SJCRH30 (cell line): ENCODE results near the gene NRM. TPM values are rescaled to one million over a fixed set of nuclear protein-coding genes. Genes with fewer than 3 reads are reported as not detected.
"Not testable (repeated sequence)": the region's sequence is repeated elsewhere in the genome, so short reads cannot be mapped to it uniquely, and the experiment has no call there.

ENCODE experiments used
- DNase-seq, 2 experiments: peaks; one replicate each; pipeline ENCODE4 v3.0.0-alpha.2; 2015 to 2020
- H3K27ac ChIP-seq: fragments of 250-450 bp; sonication (Bioruptor Pico); 2 replicates; pipeline ENCODE4 v1.5.1; 2020; ENCODE audit warnings: mild to moderate bottlenecking, moderate library complexity
- H3K27me3 ChIP-seq: fragments of 250-450 bp; sonication (Bioruptor Pico); 2 replicates; pipeline ENCODE4 v1.5.1; 2020; ENCODE audit warnings: mild to moderate bottlenecking, moderate library complexity
- H3K36me3 ChIP-seq: fragments of 250-450 bp; sonication (Bioruptor Pico); 2 replicates; pipeline ENCODE4 v1.5.1; 2020; ENCODE audit warnings: mild to moderate bottlenecking, moderate library complexity
- H3K4me1 ChIP-seq: fragments of 250-450 bp; sonication (Bioruptor Pico); 2 replicates; pipeline ENCODE4 v1.5.1; 2020; ENCODE audit warnings: mild to moderate bottlenecking, moderate library complexity
- H3K4me3 ChIP-seq: fragments of 250-450 bp; sonication (Bioruptor Pico); 2 replicates; pipeline ENCODE4 v1.5.1; 2020; ENCODE audit warnings: mild to moderate bottlenecking, moderate library complexity
- H3K9me3 ChIP-seq: fragments of 250-450 bp; sonication (Bioruptor Pico); replicated peaks from 2 replicates; pipeline ENCODE4 v1.5.1; 2020; ENCODE audit warnings: mild to moderate bottlenecking, moderate library complexity
- total RNA-seq: library from RNA; depleted of rRNA; stranded (reverse); fragments of >200 nt; shearing (Covaris generic); gene quantifications from 2 replicates; pipeline ENCODE4 v1.2.3, GENCODE V29; 2014; rRNA removed

Gene NRM
- total RNA-seq: 25.0 and 29.6 TPM in 2 replicates

GRCh38 chr6:30690403-30691207 lies at the start of gene NRM:
NRM (minus strand) TSS chr6:30690984; CDS start chr6:30690974, 10 bp downstream.
- DNase-seq: peak; percentile 93 to 94
- H3K27me3 ChIP-seq: no peaks in the 10 kb centered on the region
- peaks cover 16% of the 10 kb centered on the region; the same call in 1 of the 2 replicates for H3K4me1 ChIP-seq
- H3K36me3 ChIP-seq: no peaks in the 10 kb centered on the region; the same call in 1 of the 2 replicates
- H3K27ac ChIP-seq: peak within 1 kb of the TSS; percentile 70
- H3K4me3 ChIP-seq: peak within 1 kb of the TSS; percentile 67
- no peaks in the 10 kb centered on the region for H3K9me3 ChIP-seq

GRCh38 chr6:30740540-30740870 lies 49.7 kb upstream of the NRM start:
- Histone ChIP-seq H3K4me3 (no peak overlapping the region), H3K27ac (no peak overlapping the region), H3K9me3 (no peaks in the 10 kb centered on the region), H3K27me3 (no peaks in the 10 kb centered on the region), H3K4me1 (peaks cover 5% of the 10 kb centered on the region; the same call in 1 of the 2 replicates), H3K36me3 (peaks cover 34% of the 10 kb centered on the region)
- DNase-seq: no peak

- Histone ChIP-seq H3K36me3 (peaks cover 46% of the 10 kb centered on the region), H3K4me1 (peaks cover 5% of the 10 kb centered on the region; the same call in 1 of the 2 replicates), H3K27me3 (no peaks in the 10 kb centered on the region), H3K9me3 (no peaks in the 10 kb centered on the region), H3K4me3 (no peak overlapping the region), H3K27ac (no peak overlapping the region)
- no peak for DNase-seq
Measured at GRCh38 chr6:30738532-30738931, 47.7 kb upstream of the NRM start.

GRCh38 chr6:30735668-30736314 lies 45.0 kb upstream of the NRM start:
- H3K9me3 ChIP-seq: no peaks in the 10 kb centered on the region
- no peak for DNase-seq
- peaks cover 57% of the 10 kb centered on the region for H3K36me3 ChIP-seq
- H3K27me3 ChIP-seq: no peaks in the 10 kb centered on the region
- no peaks in the 10 kb centered on the region for H3K4me1 ChIP-seq
- H3K27ac ChIP-seq: no peak overlapping the region
- H3K4me3 ChIP-seq: no peak overlapping the region

- Histone ChIP-seq H3K4me1 (no peaks in the 10 kb centered on the region), H3K27me3 (no peaks in the 10 kb centered on the region), H3K27ac (no peak overlapping the region), H3K36me3 (peaks cover 44% of the 10 kb centered on the region), H3K4me3 (no peak overlapping the region), H3K9me3 (no peaks in the 10 kb centered on the region)
- DNase-seq: no peak
Measured at GRCh38 chr6:30732237-30732943, 41.6 kb upstream of the NRM start.

- Histone ChIP-seq H3K27ac (no peak overlapping the region), H3K27me3 (no peaks in the 10 kb centered on the region), H3K36me3 (peaks cover 44% of the 10 kb centered on the region), H3K4me3 (no peak overlapping the region), H3K4me1 (no peaks in the 10 kb centered on the region), H3K9me3 (no peaks in the 10 kb centered on the region)
- peak; percentile 43 for DNase-seq
Measured at GRCh38 chr6:30730601-30731435, 40.0 kb upstream of the NRM start.

GRCh38 chr6:30727920-30728553 lies 37.3 kb upstream of the NRM start:
- Histone ChIP-seq H3K27me3 (no peaks in the 10 kb centered on the region), H3K27ac (no peak overlapping the region), H3K36me3 (peaks cover 50% of the 10 kb centered on the region), H3K9me3 (no peaks in the 10 kb centered on the region), H3K4me1 (no peaks in the 10 kb centered on the region), H3K4me3 (no peak overlapping the region)
- DNase-seq: peak in 1 of 2 experiments; percentile 46

GRCh38 chr6:30726506-30727413 lies 36.0 kb upstream of the NRM start:
- no peak for DNase-seq
- H3K36me3 ChIP-seq: peaks cover 59% of the 10 kb centered on the region

GRCh38 chr6:30725713-30726505 lies 35.1 kb upstream of the NRM start:
- DNase-seq: peak; percentile 32 to 51
- Histone ChIP-seq H3K9me3 (no peaks in the 10 kb centered on the region), H3K36me3 (peaks cover 64% of the 10 kb centered on the region), H3K4me3 (no peak overlapping the region), H3K4me1 (no peaks in the 10 kb centered on the region), H3K27me3 (no peaks in the 10 kb centered on the region), H3K27ac (no peak overlapping the region)

More at GRCh38 chr6:30726506-30727413, 36.0 kb upstream of the NRM start:
- Histone ChIP-seq H3K9me3 (no peaks in the 10 kb centered on the region), H3K4me1 (no peaks in the 10 kb centered on the region), H3K4me3 (no peak overlapping the region), H3K27me3 (no peaks in the 10 kb centered on the region), H3K27ac (no peak overlapping the region)

- no peaks in the 10 kb centered on the region for H3K27me3 ChIP-seq
- H3K27ac ChIP-seq: no peak overlapping the region
- peak in 1 of 2 experiments; percentile 28 for DNase-seq
- H3K9me3 ChIP-seq: no peaks in the 10 kb centered on the region
- no peak overlapping the region for H3K4me3 ChIP-seq
- peaks cover 62% of the 10 kb centered on the region for H3K36me3 ChIP-seq
- H3K4me1 ChIP-seq: no peaks in the 10 kb centered on the region
Measured at GRCh38 chr6:30724906-30725667, 34.3 kb upstream of the NRM start.

- not testable (repeated sequence) for H3K27ac ChIP-seq, H3K4me3 ChIP-seq, DNase-seq, H3K9me3 ChIP-seq, H3K4me1 ChIP-seq, H3K27me3 ChIP-seq
- peaks cover 58% of the 10 kb centered on the region for H3K36me3 ChIP-seq
Measured at GRCh38 chr6:30723843-30724741, 33.3 kb upstream of the NRM start.
